ENCODE data around the gene PKHD1. TPM values are rescaled to one million over a fixed set of nuclear protein-coding genes. Genes with fewer than 3 reads are reported as not detected.

PKHD1 gene
- total and polyA plus RNA-seq, 2 of the 8 experiments (the other 6 are each of a cell fraction or from before 2014, with no cell fraction given): 0.06 to 0.09 TPM

DNA sequence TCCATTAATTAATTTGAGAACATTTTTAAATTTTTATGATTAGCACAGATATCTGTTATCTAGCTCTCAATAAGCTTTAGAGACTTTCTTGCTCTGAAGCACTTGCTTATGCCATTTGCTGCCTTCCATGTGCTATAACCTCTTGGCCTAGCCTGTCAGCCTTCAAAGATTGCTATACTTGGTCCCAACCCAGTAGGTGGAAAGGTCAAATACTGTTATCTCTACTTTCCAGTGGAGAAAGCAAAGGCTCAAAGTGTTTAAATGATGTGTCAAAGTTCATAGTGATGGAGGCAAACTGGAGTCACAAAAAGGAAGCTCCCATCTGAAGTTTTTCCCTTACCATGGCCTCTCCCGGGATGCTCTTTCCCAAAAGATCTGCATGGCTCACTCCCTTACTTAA is 125.1 kb downstream of the PKHD1 start (continued):
- TF ChIP-seq SUZ12 (IDR thresholded peaks at IDR 0.05; ENCODE audit: low read length) (no peak), CREB1 (IDR thresholded peaks at IDR 0.05) (no peak), BRCA1 (IDR thresholded peaks at IDR 0.05; ENCODE audit: low read depth, low read length) (no peak)
- TF ChIP-seq, protein P1, sequence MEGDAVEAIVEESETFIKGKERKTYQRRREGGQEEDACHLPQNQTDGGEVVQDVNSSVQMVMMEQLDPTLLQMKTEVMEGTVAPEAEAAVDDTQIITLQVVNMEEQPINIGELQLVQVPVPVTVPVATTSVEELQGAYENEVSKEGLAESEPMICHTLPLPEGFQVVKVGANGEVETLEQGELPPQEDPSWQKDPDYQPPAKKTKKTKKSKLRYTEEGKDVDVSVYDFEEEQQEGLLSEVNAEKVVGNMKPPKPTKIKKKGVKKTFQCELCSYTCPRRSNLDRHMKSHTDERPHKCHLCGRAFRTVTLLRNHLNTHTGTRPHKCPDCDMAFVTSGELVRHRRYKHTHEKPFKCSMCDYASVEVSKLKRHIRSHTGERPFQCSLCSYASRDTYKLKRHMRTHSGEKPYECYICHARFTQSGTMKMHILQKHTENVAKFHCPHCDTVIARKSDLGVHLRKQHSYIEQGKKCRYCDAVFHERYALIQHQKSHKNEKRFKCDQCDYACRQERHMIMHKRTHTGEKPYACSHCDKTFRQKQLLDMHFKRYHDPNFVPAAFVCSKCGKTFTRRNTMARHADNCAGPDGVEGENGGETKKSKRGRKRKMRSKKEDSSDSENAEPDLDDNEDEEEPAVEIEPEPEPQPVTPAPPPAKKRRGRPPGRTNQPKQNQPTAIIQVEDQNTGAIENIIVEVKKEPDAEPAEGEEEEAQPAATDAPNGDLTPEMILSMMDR (IDR thresholded peaks at IDR 0.05; ENCODE audit: control extremely low read depth in 1 of 3, insufficient read depth in 1 of 3, low read depth in 1 of 3, low read length in 3 of 3): no peak

Measured in H1 (cell line).